Esophagus (tissue), 2 donors: Measurements from ENCODE around the gene NPIPA3. TPM values are rescaled to one million over a fixed set of nuclear protein-coding genes. Genes with fewer than 3 reads are reported as not detected.
"Not testable (repeated sequence)": the region's sequence is repeated elsewhere in the genome, so short reads cannot be mapped to it uniquely, and the experiment has no call there.

Source experiments
- H3K27ac ChIP-seq, 2 donors: one replicate each; pipeline ENCODE4 v1.5.1; 2013; ENCODE audit warnings: low read depth in 2 of 2, mild to moderate bottlenecking in 2 of 2, inconsistent platforms in 1 of 2, low read length in 1 of 2, moderate library complexity in 1 of 2
- H3K27me3 ChIP-seq, 2 donors: one replicate each; pipeline ENCODE4 v1.6.1; 2013; ENCODE audit warnings: low read length in 2 of 2, control low read depth in 1 of 2, mild to moderate bottlenecking in 1 of 2; ENCODE audit not compliant: insufficient read depth in 2 of 2, control insufficient read depth in 1 of 2
- H3K36me3 ChIP-seq, 2 donors: one replicate each; pipeline ENCODE4 v1.6.1; 2013; ENCODE audit warnings: low read length in 1 of 2; ENCODE audit not compliant: control insufficient read depth in 2 of 2, insufficient read depth in 2 of 2
- H3K4me1 ChIP-seq, 2 donors: one replicate each; pipeline ENCODE4 v1.6.1; 2013; ENCODE audit warnings: low read length in 1 of 2; ENCODE audit not compliant: control insufficient read depth in 2 of 2, insufficient read depth in 2 of 2
- H3K4me3 ChIP-seq, 2 donors: one replicate each; pipeline ENCODE4 v1.5.1; 2013; ENCODE audit warnings: low read length in 2 of 2, mild to moderate bottlenecking in 2 of 2, low read depth in 1 of 2, moderate library complexity in 1 of 2
- H3K9me3 ChIP-seq, 2 donors: one replicate each; pipeline ENCODE4 v1.6.1; 2013; ENCODE audit warnings: mild to moderate bottlenecking in 2 of 2, low read depth in 1 of 2, low read length in 1 of 2, moderate library complexity in 1 of 2; ENCODE audit not compliant: control insufficient read depth in 2 of 2, insufficient read depth in 1 of 2
- WGBS, 2 donors: extraction: QIAGEN DNeasy Blood & Tissue Kit; methylation state at CpG; one replicate each; pipeline ENCODE4 v1.1.7; 2013; 5-methylcytosine and 5-hydroxymethylcytosine counted together
- polyA plus RNA-seq, 2 donors: library from polyadenylated mRNA; stranded (reverse); fragments of 200-250 nt; gene quantifications; one replicate each; pipeline ENCODE4 v1.2.3, GENCODE V29; 2013
- donor health status: healthy with polysubstance abuse.
- donor health status: Bipolar disorder and iron deficiency.

NPIPA3 gene
- polyA plus RNA-seq, 2 donors, result 1.0 to 2.3 TPM

DNA sequence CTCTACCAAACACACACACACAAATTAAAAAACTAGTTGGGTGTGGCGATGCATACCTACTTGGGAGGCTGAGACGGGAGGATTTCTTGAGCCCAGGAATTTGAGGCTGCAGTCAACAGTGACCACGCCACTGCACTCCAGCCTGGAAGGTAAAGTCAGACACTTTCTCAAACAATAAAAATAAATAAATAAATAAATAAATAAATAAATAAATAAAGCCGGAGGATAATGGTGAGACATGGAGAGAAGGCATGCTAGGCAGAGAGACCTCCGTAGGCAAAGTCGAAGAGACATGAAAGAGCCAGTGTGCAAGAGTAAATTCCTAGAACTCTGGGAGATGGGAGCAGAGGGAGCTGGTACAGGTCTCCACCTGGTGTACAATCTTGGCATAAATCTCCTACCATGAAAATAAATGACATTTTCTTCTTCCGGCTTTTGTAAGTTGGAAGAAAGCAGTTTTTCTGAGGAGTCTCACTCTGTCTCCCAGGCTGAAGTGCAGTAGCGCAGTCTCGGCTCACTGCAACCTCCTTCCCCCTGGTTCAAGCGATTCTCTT, 37.7 kb downstream of the NPIPA3 start:
- WGBS, 2 donors, result 15 to 50% methylated on average over 1 of the region's 10 CpGs
- H3K4me1 ChIP-seq, H3K27me3 ChIP-seq, H3K27ac ChIP-seq, H3K9me3 ChIP-seq, H3K4me3 ChIP-seq, H3K36me3 ChIP-seq: not testable (repeated sequence)

- WGBS, 2 donors, result no CpG with 5 or more reads among the region's 11 CpGs
- H3K36me3 ChIP-seq, H3K27me3 ChIP-seq, H3K4me3 ChIP-seq, H3K9me3 ChIP-seq, H3K4me1 ChIP-seq, H3K27ac ChIP-seq: not testable (repeated sequence)
Observed at GRCh38 chr16:14741794-14742193, 38.6 kb downstream of the NPIPA3 start.

- H3K27me3 ChIP-seq, H3K4me3 ChIP-seq, H3K9me3 ChIP-seq, H3K4me1 ChIP-seq, H3K27ac ChIP-seq, H3K36me3 ChIP-seq: not testable (repeated sequence)
- WGBS, 2 donors, result no CpG with 5 or more reads among the region's 73 CpGs
Observed at GRCh38 chr16:14742273-14743128, 39.3 kb downstream of the NPIPA3 start, which contains the start of gene NPIPA2. Gene NPIPA2 (plus strand): TSS chr16:14742533. CDS start chr16:14748066, 5,533 bp downstream.

- not testable (repeated sequence) for H3K27me3 ChIP-seq, H3K9me3 ChIP-seq, H3K27ac ChIP-seq, H3K4me1 ChIP-seq, H3K4me3 ChIP-seq, H3K36me3 ChIP-seq
- WGBS, 2 donors, result no CpG with 5 or more reads among the region's 2 CpGs
Observed at GRCh38 chr16:14773654-14774053, 70.4 kb downstream of the NPIPA3 start.

DNA sequence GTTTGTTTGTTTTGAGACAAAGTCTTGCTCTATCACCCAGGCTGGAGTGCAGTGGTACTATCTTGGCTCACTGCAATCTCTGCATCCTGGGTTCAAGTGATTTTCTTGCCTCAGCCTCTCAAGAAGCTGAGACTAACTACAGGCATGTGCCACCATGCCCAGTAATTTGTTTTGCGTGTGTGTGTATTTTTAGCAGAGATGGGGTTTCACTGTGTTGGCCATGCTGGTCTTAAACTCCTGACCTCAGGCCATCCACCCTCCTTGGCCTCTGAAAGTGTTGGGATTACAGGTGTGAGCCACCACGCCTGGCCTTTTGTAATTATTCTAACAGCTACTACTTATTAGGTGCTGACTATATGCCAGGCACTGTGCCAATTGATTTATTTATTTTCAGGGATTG, 72.4 kb downstream of the NPIPA3 start:
- H3K27me3 ChIP-seq, H3K27ac ChIP-seq, H3K4me1 ChIP-seq, H3K36me3 ChIP-seq, H3K9me3 ChIP-seq, H3K4me3 ChIP-seq: not testable (repeated sequence)
- 47 to 100% methylated on average over 1 of the region's 2 CpGs for WGBS, 2 donors

Other genes starting within 250 kb of the NPIPA3 start
- gene PARN, start 73.2 kb upstream of the NPIPA3 start, polyA plus RNA-seq, result 10 to 100 TPM in 1 of 2 donors, 1 to 10 TPM in 1; 5.5 to 11.9 TPM
- 10 to 100 TPM; 14.9 to 18.7 TPM for gene BFAR, start 70.5 kb upstream of the NPIPA3 start, polyA plus RNA-seq
- gene PLA2G10, start 9.1 kb upstream of the NPIPA3 start, polyA plus RNA-seq, result under 1 TPM; 0.04 to 0.24 TPM
- gene NPIPA2, start 39.1 kb downstream of the NPIPA3 start, polyA plus RNA-seq, result 1 to 10 TPM; 1.9 to 6.1 TPM
- 10 to 100 TPM in 1 of 2 donors, 1 to 10 TPM in 1; 7.9 to 20.0 TPM for gene NOMO1, start 130.3 kb downstream of the NPIPA3 start, polyA plus RNA-seq
- 100 to 1,000 TPM in 1 of 2 donors, 10 to 100 TPM in 1; 44.0 to 104 TPM for gene NPIPA1, start 234.0 kb downstream of the NPIPA3 start, polyA plus RNA-seq